H54 (cell line): Measurements from ENCODE around the gene SEMA3B.
A peak's percentile ranks its signal among the peaks of the same experiment; 100 is the strongest.
"Not testable (repeated sequence)": the region's sequence is repeated elsewhere in the genome, so short reads cannot be mapped to it uniquely, and the experiment has no call there.

Experiments used
- DNase-seq: peaks from one replicate; pipeline ENCODE4 v3.0.0; 2011; ENCODE audit warnings: low spot score, mixed read lengths; ENCODE audit not compliant: insufficient read length
- FAIRE-seq: peaks from 3 replicates; lab custom pipeline; 2011; peaks lifted over from hg19 to GRCh38; lab: Jason Lieb, UNC
- POLR2A ChIP-seq: IDR thresholded peaks from 2 replicates; pipeline ENCODE4 v1.6.1; 2011; ENCODE audit warnings: low read depth, mild to moderate bottlenecking, low read length

SEMA3B gene

GRCh38 chr3:50242851-50243542, 25.9 kb upstream of the SEMA3B start:
- no peak for TF ChIP-seq POLR2A
- no peak for FAIRE-seq
- no peak for DNase-seq

DNA sequence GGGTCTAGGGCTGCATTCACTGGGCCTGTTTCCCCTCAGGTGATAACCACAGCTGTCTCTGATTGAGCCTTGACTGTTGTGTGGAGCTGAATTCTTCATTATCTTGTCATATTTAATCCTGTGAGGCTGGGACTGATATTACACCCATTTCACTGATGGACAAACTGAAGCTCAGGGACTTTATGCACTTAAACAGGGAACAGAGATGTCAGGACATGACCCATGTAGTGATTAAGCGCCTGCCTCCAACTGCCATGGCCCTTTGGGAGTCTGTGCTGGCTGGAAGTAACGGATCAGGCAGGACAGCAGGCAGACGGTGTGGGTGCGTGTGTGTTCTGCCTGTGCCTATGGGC, 25.4 kb upstream of the SEMA3B start:
- DNase-seq = no peak
- no peak for FAIRE-seq
- no peak for TF ChIP-seq POLR2A

DNA sequence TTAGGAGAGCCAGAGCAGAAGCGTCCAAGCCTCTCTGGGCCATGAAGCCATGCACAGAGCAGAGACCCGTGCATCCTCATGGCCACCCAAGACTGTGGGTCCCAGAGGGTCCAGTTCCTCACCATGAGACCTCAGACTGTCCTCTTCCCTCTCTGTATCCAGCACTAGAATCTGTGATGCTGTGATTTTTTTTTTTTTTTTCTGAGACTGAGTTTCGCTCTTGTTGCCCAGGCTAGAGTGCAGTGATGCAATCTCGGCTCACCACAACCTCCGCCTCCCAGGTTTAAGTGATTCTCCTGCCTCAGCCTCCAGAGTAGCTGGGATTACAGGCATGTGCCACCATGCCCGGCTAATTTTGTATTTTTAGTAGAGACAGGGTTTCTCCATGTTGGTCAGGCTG, 24.1 kb upstream of the SEMA3B start:
- DNase-seq = not testable (repeated sequence)

DNA sequence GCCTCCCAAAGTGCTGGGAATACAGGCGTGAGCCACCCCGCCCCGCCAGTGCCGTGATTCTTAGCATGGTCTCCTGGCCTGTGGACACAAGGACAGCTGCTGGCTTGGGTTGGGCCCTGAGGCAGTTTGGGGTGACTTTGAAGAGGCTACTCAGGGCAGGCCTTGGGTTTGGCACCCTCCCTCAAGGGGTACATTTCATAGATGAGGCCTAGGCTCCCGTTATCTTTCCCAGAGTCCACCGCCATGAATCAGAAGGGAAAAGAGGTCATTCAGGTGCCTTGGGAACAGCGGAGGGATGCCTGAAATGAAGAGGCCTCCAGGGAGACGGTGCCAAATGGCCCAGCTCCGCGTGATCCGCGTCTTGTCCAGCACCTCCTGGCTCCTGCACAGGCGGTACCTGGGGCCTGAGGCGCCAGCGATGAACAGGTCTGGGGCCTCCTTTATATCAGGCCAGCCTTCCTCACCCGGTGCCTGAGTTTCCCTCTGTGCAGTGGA, 23.6 kb upstream of the SEMA3B start:
- FAIRE-seq (no peak), DNase-seq (no peak)
- TF ChIP-seq POLR2A = no peak

More for the DNA sequence above, 24.1 kb upstream of the SEMA3B start:
- not testable (repeated sequence) for FAIRE-seq

DNA sequence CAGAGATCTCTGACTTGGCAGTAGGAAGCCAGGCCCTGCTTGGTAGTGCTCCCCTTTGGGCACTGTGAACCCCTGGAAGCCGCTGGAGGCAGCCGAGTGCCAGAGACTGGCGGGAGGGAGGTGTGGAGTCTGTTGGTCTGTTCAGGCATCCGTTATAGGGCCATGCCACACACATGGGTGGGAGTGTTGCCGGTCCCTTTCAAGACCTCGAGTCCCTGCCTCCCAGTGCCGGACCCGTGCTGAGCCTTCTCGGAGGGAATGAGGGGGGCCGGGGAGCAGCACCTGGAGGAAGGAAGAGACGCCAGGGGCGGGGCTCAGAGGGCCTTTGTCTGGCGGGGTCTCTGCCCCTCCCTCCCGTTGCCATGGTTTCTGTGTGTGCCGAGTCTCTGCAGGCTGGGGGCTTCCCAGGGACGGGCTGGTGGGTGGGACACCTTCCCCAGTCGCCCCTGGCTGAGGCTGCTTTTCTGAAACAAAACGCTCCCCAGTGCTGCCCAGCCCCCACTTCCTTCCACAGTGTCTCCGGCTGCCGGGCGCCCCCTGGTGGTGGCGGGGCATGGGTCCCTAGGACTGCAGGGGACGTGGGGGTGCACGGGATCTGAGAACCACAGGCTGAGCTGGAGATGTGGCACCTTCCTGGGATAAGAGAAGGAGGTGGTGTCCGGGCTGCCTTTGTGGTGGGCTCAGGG, 23.0 kb upstream of the SEMA3B start:
- FAIRE-seq = no peak
- peak; percentile 58 for DNase-seq
- no peak; the same call in 1 of the 2 replicates for TF ChIP-seq POLR2A

- DNase-seq = peak; percentile 80
- TF ChIP-seq POLR2A = peak; percentile 43; the same call in 1 of the 2 replicates
- peak; percentile 20 for FAIRE-seq
Observed at GRCh38 chr3:50246517-50246954, 22.4 kb upstream of the SEMA3B start.

GRCh38 chr3:50248387-50248786, 20.6 kb upstream of the SEMA3B start:
- no peak for DNase-seq
- TF ChIP-seq POLR2A = no peak
- no peak for FAIRE-seq

DNA sequence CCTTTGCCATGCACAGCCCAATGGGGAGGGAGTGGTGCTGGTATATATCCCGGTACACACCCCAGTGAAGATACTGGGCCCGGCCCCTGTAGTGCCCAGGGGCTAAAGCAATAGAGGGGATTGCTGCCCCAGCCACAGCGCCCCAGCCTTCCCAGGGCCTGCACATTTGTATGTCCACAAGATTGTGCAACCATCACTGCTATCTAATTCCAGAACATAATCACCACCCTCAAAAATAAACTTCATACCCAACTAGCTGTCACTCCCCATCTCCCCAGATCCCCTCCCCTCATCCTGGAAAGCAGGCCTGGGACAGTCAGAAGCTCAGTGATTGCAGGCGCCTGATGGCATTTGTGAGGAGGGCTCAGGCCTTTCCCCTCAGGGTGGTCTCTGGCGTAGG, 19.5 kb upstream of the SEMA3B start:
- no peak for DNase-seq
- FAIRE-seq = no peak
- no peak for TF ChIP-seq POLR2A

GRCh38 chr3:50250514-50250913, 18.4 kb upstream of the SEMA3B start:
- no peak for DNase-seq
- no peak for TF ChIP-seq POLR2A
- no peak for FAIRE-seq

DNA sequence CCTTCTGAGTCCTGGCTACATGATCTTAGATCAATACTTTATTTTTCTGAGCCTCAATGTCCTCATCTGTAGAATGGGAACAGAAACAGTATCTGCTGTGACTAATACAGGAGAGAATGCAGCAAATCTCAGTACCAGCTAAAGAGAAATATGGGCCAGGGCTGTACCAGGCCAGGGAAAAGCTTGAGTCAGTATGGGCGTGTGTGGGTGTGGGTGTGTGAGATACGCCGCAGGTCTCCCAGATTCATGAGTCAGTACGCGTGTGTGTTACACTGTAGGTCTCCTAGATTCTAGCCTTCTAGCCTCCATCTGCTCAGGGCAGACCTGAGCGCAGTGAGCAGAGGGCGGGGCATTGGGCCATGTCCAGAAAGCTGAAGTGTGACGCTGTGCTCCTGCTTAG, 17.7 kb upstream of the SEMA3B start:
- DNase-seq = peak; percentile 85
- no peak for TF ChIP-seq POLR2A
- FAIRE-seq = peak; percentile 57

- no peak for TF ChIP-seq POLR2A
- peak; percentile 61 for DNase-seq
- FAIRE-seq = no peak
Observed at GRCh38 chr3:50254577-50255250, 14.2 kb upstream of the SEMA3B start.

GRCh38 chr3:50255251-50255615, 13.7 kb upstream of the SEMA3B start:
- TF ChIP-seq POLR2A = no peak
- DNase-seq (no peak), FAIRE-seq (no peak)

GRCh38 chr3:50256978-50257890, 11.7 kb upstream of the SEMA3B start:
- FAIRE-seq (no peak), DNase-seq (no peak)
- TF ChIP-seq POLR2A = 0 out of 2 replicates have a peak, but pooled peaks have one; percentile 5

DNA sequence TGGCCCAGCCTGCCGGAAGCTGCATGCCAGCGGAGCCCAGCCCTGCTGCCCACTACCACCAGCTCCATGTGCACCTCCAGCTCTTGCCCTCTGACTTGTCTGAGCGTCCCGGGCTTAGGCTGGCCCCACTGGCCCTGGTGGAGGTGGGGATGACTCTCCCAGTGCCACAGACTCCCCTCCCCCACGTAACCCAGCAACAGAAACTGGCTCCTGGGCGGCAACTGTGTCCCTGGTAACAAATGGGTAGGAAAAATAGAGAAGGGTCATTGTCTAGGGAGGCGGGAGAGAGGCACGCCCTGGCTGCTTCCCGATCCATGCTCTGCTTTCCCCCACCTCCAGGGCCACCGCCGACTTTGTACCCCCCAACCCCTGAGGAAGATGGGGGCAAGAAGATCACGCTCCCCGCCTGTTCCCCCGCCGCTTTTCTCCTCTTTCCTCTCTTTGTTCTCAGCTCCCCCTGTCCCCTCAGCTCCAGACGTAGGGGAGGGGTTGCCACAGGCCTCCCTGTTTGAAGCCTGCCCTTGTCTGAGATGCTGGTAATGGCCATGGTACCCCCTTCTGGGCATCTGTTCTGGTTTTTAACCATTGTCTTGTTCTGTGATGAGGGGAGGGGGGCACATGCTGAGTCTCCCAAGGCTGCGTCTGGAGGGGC, 10.8 kb upstream of the SEMA3B start:
- no peak for TF ChIP-seq POLR2A
- FAIRE-seq = no peak
- no peak for DNase-seq
